C4-2B (cell line): ENCODE measurements around the gene PTPN21.

Source experiments
- CTCF ChIP-seq: fragments of 450-650 bp; conservative IDR thresholded peaks from 2 replicates; pipeline ENCODE4 v1.5.1; 2017; ENCODE audit warnings: mild to moderate bottlenecking
- ZFX ChIP-seq: fragments of 450-650 bp; IDR thresholded peaks from 2 replicates; pipeline ENCODE4 v1.6.1; 2017

DNA sequence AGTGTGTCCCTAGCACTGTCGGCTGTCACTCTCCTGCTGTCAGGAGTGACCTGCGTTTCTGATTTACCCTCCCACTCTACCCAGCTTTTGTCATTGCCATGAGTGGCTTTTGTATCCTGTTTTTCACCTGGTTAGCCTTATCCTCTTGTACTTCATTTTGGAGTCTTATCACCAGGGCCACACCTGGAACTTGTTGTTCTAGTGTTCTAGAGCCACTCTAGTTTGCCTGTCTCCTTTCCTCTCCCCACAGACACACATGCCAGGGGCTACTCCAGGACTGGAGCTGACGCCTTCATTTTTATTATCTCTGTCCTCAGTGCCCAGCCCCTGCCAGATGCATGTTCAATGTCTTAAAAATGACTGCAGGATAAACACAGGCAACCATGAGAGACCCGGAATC is 42.2 kb upstream of the PTPN21 start:
- TF ChIP-seq CTCF (no peak), ZFX (no peak)
